ENCODE measurements around the gene LEFTY2.

DNA sequence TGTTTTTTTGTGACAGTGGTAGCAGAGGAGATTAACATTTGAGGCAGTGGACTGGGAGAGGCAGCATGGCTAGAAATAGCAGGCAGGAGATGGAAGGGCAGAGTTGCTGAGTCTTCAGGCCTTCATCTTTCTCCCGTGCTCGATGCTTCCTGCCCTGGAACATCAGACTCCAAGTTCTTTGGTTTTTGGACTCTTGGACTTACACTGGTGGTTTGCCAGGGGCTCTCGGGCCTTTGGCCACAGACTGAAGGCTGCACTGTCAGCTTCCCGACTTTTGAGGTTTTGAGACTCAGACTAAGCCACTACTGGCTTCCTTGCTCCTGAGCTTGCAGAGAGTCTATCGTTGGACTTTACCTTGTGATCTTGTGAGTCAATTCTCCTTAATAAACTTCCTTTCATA, 24.2 kb upstream of the LEFTY2 start:
- no peak for TF ChIP-seq CTCF (conservative IDR thresholded peaks at IDR 0.05; ENCODE audit: low read depth, low read length)
- no peak for TF ChIP-seq EZH2 (IDR thresholded peaks at IDR 0.05; ENCODE audit: low read length, unreplicated experiment)

All from PC-3 (cell line).